Trophoblast cell (in vitro differentiated cells and primary cell): Measurements from ENCODE around the gene SDHA.
"Not testable (repeated sequence)": the region's sequence is repeated elsewhere in the genome, so short reads cannot be mapped to it uniquely, and the experiment has no call there.

Experiments used
- DNase-seq, 2 donors: peaks; one replicate each; pipeline ENCODE4 v3.0.0-alpha.2; 2016
- H2AFZ ChIP-seq: 2 replicates; pipeline ENCODE4 v1.6.1; 2013; ENCODE audit warnings: low read length, moderate library complexity, mild to moderate bottlenecking; ENCODE audit not compliant: insufficient read depth, poor library complexity
- H2AK5ac ChIP-seq: 2 replicates; pipeline ENCODE4 v1.6.1; 2013; ENCODE audit warnings: mild to moderate bottlenecking, low read length
- H2BK120ac ChIP-seq: 2 replicates; pipeline ENCODE4 v1.6.1; 2013; ENCODE audit warnings: low read length, mild to moderate bottlenecking, moderate library complexity; ENCODE audit not compliant: insufficient read depth, poor library complexity
- H2BK12ac ChIP-seq: 2 replicates; pipeline ENCODE4 v1.6.1; 2013; ENCODE audit warnings: mild to moderate bottlenecking, low read length, moderate library complexity
- H2BK5ac ChIP-seq: 2 replicates; pipeline ENCODE4 v1.6.1; 2013; ENCODE audit warnings: low read length, low read depth, moderate library complexity, mild to moderate bottlenecking; ENCODE audit not compliant: poor library complexity
- H3K14ac ChIP-seq: 2 replicates; pipeline ENCODE4 v1.6.1; 2013; ENCODE audit warnings: mild to moderate bottlenecking, low read length
- H3K18ac ChIP-seq: 2 replicates; pipeline ENCODE4 v1.6.1; 2013; ENCODE audit warnings: mild to moderate bottlenecking, low read length
- H3K23ac ChIP-seq: 2 replicates; pipeline ENCODE4 v1.6.1; 2013; ENCODE audit warnings: low read length
- H3K27ac ChIP-seq: 2 replicates; pipeline ENCODE4 v1.5.1; 2013; ENCODE audit warnings: low read depth, mild to moderate bottlenecking, inconsistent platforms, low read length, moderate library complexity
- H3K27me3 ChIP-seq: 2 replicates; pipeline ENCODE4 v1.6.1; 2013; ENCODE audit warnings: inconsistent platforms, mild to moderate bottlenecking, low read length, moderate library complexity; ENCODE audit not compliant: insufficient read depth
- H3K36me3 ChIP-seq, 2 experiments: 1 replicate in 1 of 2; 2 replicates in 1 of 2; pipeline ENCODE4 v1.6.1; 2013; ENCODE audit warnings: low read length in 2 of 2, mild to moderate bottlenecking in 2 of 2, moderate library complexity in 1 of 2; ENCODE audit not compliant: insufficient read depth in 2 of 2, control insufficient read depth in 1 of 2
- H3K4ac ChIP-seq: 2 replicates; pipeline ENCODE4 v1.6.1; 2013; ENCODE audit warnings: low read depth, mild to moderate bottlenecking, low read length, moderate library complexity
- H3K4me1 ChIP-seq, 2 experiments: 1 replicate in 1 of 2; 2 replicates in 1 of 2; pipeline ENCODE4 v1.6.1; 2013; ENCODE audit warnings: low read length in 2 of 2, mild to moderate bottlenecking in 2 of 2, moderate library complexity in 1 of 2; ENCODE audit not compliant: insufficient read depth in 2 of 2, control insufficient read depth in 1 of 2
- H3K4me2 ChIP-seq: 2 replicates; pipeline ENCODE4 v1.6.1; 2013; ENCODE audit warnings: inconsistent platforms, mild to moderate bottlenecking, low read length, moderate library complexity
- H3K4me3 ChIP-seq: 2 replicates; pipeline ENCODE4 v1.5.1; 2013; ENCODE audit warnings: mild to moderate bottlenecking, low read depth, low read length, inconsistent platforms
- H3K79me1 ChIP-seq: one replicate; pipeline ENCODE4 v1.6.1; 2013; ENCODE audit warnings: low read length
- H3K79me2 ChIP-seq: 2 replicates; pipeline ENCODE4 v1.6.1; 2013; ENCODE audit warnings: low read length, mild to moderate bottlenecking; ENCODE audit not compliant: control insufficient read depth, insufficient read depth, poor library complexity
- H3K9ac ChIP-seq: 2 replicates; pipeline ENCODE4 v1.6.1; 2013; ENCODE audit warnings: mild to moderate bottlenecking, low read length
- H3K9me3 ChIP-seq: 2 replicates; pipeline ENCODE4 v1.6.1; 2013; ENCODE audit warnings: low read depth, mild to moderate bottlenecking, control low read depth, inconsistent platforms, low read length; ENCODE audit not compliant: insufficient read depth
- H4K12ac ChIP-seq: 2 replicates; pipeline ENCODE4 v1.6.1; 2013; ENCODE audit warnings: low read depth, mild to moderate bottlenecking, low read length, moderate library complexity
- H4K8ac ChIP-seq: 2 replicates; pipeline ENCODE4 v1.6.1; 2013; ENCODE audit warnings: low read depth, mild to moderate bottlenecking, low read length, moderate library complexity
- H4K91ac ChIP-seq: one replicate; pipeline ENCODE4 v1.6.1; 2013; ENCODE audit warnings: low read depth, mild to moderate bottlenecking, low read length, moderate library complexity
- WGBS: extraction: QIAGEN DNeasy Blood & Tissue Kit; methylation state at CpG from one replicate; pipeline ENCODE4 v1.1.7; 2013; ENCODE audit warnings: missing lambda C conversion rate; ENCODE audit not compliant: insufficient read length, insufficient coverage; ENCODE audit errors: extremely low coverage; 5-methylcytosine and 5-hydroxymethylcytosine counted together

The SDHA gene

GRCh38 chr5:230711-231110 lies 12.6 kb downstream of the SDHA start:
- no peak overlapping the region for H3K9ac ChIP-seq
- H3K14ac ChIP-seq = no peak overlapping the region
- no peak overlapping the region for H4K8ac ChIP-seq
- H3K27me3 ChIP-seq = no peaks in the 10 kb centered on the region
- no peaks in the 10 kb centered on the region for H3K4me1 ChIP-seq
- WGBS = no CpG with 5 or more reads among the region's 14 CpGs
- H3K18ac ChIP-seq = no peak overlapping the region
- H3K9me3 ChIP-seq = peaks cover 3% of the 10 kb centered on the region
- H2AK5ac ChIP-seq = no peak overlapping the region
- H4K91ac ChIP-seq = no peak overlapping the region
- H3K79me1 ChIP-seq = no peaks in the 10 kb centered on the region
- H3K79me2 ChIP-seq = no peaks in the 10 kb centered on the region
- no peak overlapping the region for H2BK5ac ChIP-seq
- no peak for DNase-seq
- no peak overlapping the region for H4K12ac ChIP-seq
- peaks cover 52 to 67% of the 10 kb centered on the region in 2 experiments for H3K36me3 ChIP-seq
- H2BK120ac ChIP-seq = no peak overlapping the region
- no peak overlapping the region for H3K27ac ChIP-seq
- H3K4me3 ChIP-seq = no peak overlapping the region
- no peak overlapping the region for H3K4ac ChIP-seq
- H3K23ac ChIP-seq = no peak overlapping the region
- no peak overlapping the region for H3K4me2 ChIP-seq
- H2BK12ac ChIP-seq = no peak overlapping the region
- no peak overlapping the region for H2AFZ ChIP-seq

- Histone ChIP-seq H3K14ac (no peak overlapping the region), H3K4ac (no peak overlapping the region), H3K4me1 (no peaks in the 10 kb centered on the region), H3K9me3 (no peaks in the 10 kb centered on the region), H2BK5ac (no peak overlapping the region), H3K23ac (no peak overlapping the region), H3K4me3 (no peak overlapping the region), H3K27ac (no peak overlapping the region), H2BK120ac (no peak overlapping the region), H2AFZ (no peak overlapping the region), H3K79me2 (no peaks in the 10 kb centered on the region), H4K12ac (no peak overlapping the region), H3K27me3 (no peaks in the 10 kb centered on the region), H3K79me1 (no peaks in the 10 kb centered on the region), H4K91ac (no peak overlapping the region), H3K4me2 (no peak overlapping the region), H3K18ac (no peak overlapping the region), H3K9ac (no peak overlapping the region), H2AK5ac (no peak overlapping the region), H4K8ac (no peak overlapping the region), H3K36me3 (peaks cover 49 to 65% of the 10 kb centered on the region in 2 experiments), H2BK12ac (no peak overlapping the region)
- no peak for DNase-seq
- no CpG with 5 or more reads among the region's 13 CpGs for WGBS
Observed at GRCh38 chr5:231661-232060, 13.5 kb downstream of the SDHA start.

DNA sequence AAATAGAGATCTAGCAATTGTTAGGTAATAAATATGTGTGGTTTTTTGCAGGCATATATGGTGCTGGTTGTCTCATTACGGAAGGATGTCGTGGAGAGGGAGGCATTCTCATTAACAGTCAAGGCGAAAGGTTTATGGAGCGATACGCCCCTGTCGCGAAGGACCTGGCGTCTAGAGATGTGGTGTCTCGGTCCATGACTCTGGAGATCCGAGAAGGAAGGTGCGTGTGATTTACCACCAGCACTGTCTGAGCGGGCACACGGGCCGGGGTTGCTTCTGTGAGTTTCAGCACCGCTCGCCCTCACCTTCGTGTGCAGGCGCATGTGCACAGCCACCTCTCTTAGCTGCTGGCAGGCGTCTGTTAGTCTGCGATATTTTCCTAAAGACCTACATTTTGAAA lies 15.3 kb downstream of the SDHA start:
- not testable (repeated sequence) for DNase-seq, H4K12ac ChIP-seq, H4K8ac ChIP-seq, H3K27me3 ChIP-seq, H3K27ac ChIP-seq, H2BK5ac ChIP-seq, H3K18ac ChIP-seq, H3K4me2 ChIP-seq, H2BK12ac ChIP-seq, H3K4ac ChIP-seq, H2AFZ ChIP-seq, H3K79me2 ChIP-seq, H3K9ac ChIP-seq, H3K4me1 ChIP-seq, H4K91ac ChIP-seq, H3K23ac ChIP-seq, H3K9me3 ChIP-seq, H2AK5ac ChIP-seq, H3K14ac ChIP-seq, H2BK120ac ChIP-seq, H3K79me1 ChIP-seq, H3K4me3 ChIP-seq
- WGBS = no CpG with 5 or more reads among the region's 20 CpGs
- H3K36me3 ChIP-seq = peaks cover 40 to 58% of the 10 kb centered on the region in 2 experiments

DNA sequence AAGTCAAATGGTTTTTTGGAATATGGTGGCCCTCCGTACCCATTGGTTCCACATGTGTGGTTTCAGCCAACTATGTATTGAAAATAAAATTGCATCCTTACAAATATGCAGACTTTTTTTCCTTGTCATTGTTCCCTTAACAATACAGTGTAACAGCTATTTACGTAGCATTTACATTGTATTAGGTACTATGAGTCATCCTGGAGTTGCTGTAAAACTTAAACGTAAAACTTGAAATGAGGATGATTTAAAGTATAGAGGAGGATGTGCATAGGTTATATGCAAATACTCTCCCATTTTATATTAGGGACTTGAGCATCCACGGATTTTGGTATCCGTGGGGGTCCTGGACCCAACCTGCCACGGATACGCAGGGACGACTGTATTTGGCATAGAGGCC lies 16.3 kb downstream of the SDHA start:
- Histone ChIP-seq H3K79me1 (no peaks in the 10 kb centered on the region), H3K4me3 (no peak overlapping the region), H3K79me2 (no peaks in the 10 kb centered on the region), H4K12ac (no peak overlapping the region), H3K27me3 (no peaks in the 10 kb centered on the region), H3K4me1 (no peaks in the 10 kb centered on the region), H2BK12ac (no peak overlapping the region), H3K23ac (no peak overlapping the region), H3K9ac (no peak overlapping the region), H4K8ac (no peak overlapping the region), H3K14ac (no peak overlapping the region), H2BK120ac (no peak overlapping the region), H4K91ac (no peak overlapping the region), H2AK5ac (no peak overlapping the region), H2AFZ (no peak overlapping the region), H3K18ac (no peak overlapping the region), H3K4me2 (no peak overlapping the region), H3K9me3 (no peaks in the 10 kb centered on the region), H2BK5ac (no peak overlapping the region), H3K4ac (no peak overlapping the region), H3K27ac (no peak overlapping the region), H3K36me3 (peaks cover 48 to 56% of the 10 kb centered on the region in 2 experiments)
- no peak for DNase-seq
- no CpG with 5 or more reads among the region's 8 CpGs for WGBS
